HepG2 (cell line): ENCODE data around the gene SYS1. TPM values are rescaled to one million over a fixed set of nuclear protein-coding genes. Genes with fewer than 3 reads are reported as not detected.

ENCODE experiments used
- ATAC-seq: fragments of 200-7000 bp; cut with Tn5 transposase; 3 replicates; pipeline ENCODE4 v1.9.1; 2020; ENCODE audit warnings: mild to moderate bottlenecking, moderate library complexity
- BruUV-seq: library from RNA; stranded (reverse); fragments of 400-500 nt; replicated peaks from 2 replicates; lab custom pipeline; 2021; lab: Mats Ljungman, UMichigan
- CTCF ChIA-PET: fragments of 300-600 bp; formaldehyde crosslinking; extraction: SDS; loops from one replicate; lab custom pipeline; 2021; ENCODE audit warnings: low total read pairs, inconsistent platforms, low intra/inter-chr PET ratio; lab: Yijun Ruan, JAX
- POLR2A ChIA-PET: fragments of 350-600 bp; sonication (Branson Sonifier 250); formaldehyde crosslinking; loops from one replicate; lab custom pipeline; 2020; ENCODE audit warnings: antibody characterized with exemption, inconsistent platforms; lab: Yijun Ruan, JAX
- DNase-seq: peaks from one replicate; pipeline ENCODE4 v3.0.0-alpha.2; 2015; ENCODE audit warnings: low spot score
- FAIRE-seq: peaks from 3 replicates; lab custom pipeline; 2011; peaks lifted over from hg19 to GRCh38; lab: Jason Lieb, UNC
- H2AFZ ChIP-seq: one replicate; pipeline ENCODE4 v1.6.1; 2011; ENCODE audit warnings: low read length, inconsistent platforms
- H3K27ac ChIP-seq: fragments of 300-600 bp; 3 replicates; pipeline ENCODE4 v1.8.0; 2011; ENCODE audit warnings: mixed run types, mild to moderate bottlenecking, mixed read lengths, low read length, inconsistent platforms; ENCODE audit not compliant: insufficient read depth; ENCODE audit errors: extremely low read length
- H3K27me3 ChIP-seq, 2 experiments: fragments of 200-600 bp in 1 of 2; 2 replicates in 1 of 2; 3 replicates in 1 of 2; pipeline versions ENCODE4 v1.6.0 to v1.8.0; 2011; ENCODE audit warnings: low read length in 2 of 2, mild to moderate bottlenecking in 2 of 2, moderate library complexity in 2 of 2, inconsistent platforms in 1 of 2; ENCODE audit not compliant: insufficient read depth in 2 of 2, control insufficient read depth in 1 of 2
- H3K36me3 ChIP-seq, 2 experiments: fragments of 200-600 bp in 1 of 2; replicated peaks in 1 of 2; 2 replicates in 1 of 2; 3 replicates in 1 of 2; pipeline versions ENCODE4 v1.5.1 to v1.8.0; 2011; ENCODE audit warnings: low read length in 2 of 2, inconsistent platforms in 1 of 2; ENCODE audit not compliant: insufficient read depth in 2 of 2, control insufficient read depth in 1 of 2
- H3K4me1 ChIP-seq: 2 replicates; pipeline ENCODE4 v1.5.1; 2012; ENCODE audit warnings: low read length, inconsistent platforms; ENCODE audit not compliant: insufficient read depth
- H3K4me2 ChIP-seq: 2 replicates; pipeline ENCODE4 v1.6.0; 2011; ENCODE audit warnings: low read depth, low read length, inconsistent platforms
- H3K4me3 ChIP-seq, 3 experiments: fragments of 200-600 bp in 1 of 3; sonication (generic), shearing (Covaris generic) in 1 of 3; replicated peaks in 1 of 3; 2 replicates each; pipeline ENCODE4 v1.5.1; 2011 to 2016; ENCODE audit warnings: low read length in 3 of 3, inconsistent platforms in 2 of 3, low read depth in 2 of 3, mild to moderate bottlenecking in 2 of 3, control low read depth in 1 of 3, mixed read lengths in 1 of 3; ENCODE audit not compliant: insufficient read depth in 1 of 3
- H3K79me2 ChIP-seq: one replicate; pipeline ENCODE4 v1.6.1; 2011; ENCODE audit warnings: low read length, inconsistent platforms; ENCODE audit not compliant: insufficient read depth
- H3K9ac ChIP-seq: 2 replicates; pipeline ENCODE4 v1.6.0; 2011; ENCODE audit warnings: mild to moderate bottlenecking, low read depth, low read length, inconsistent platforms; ENCODE audit not compliant: insufficient read depth
- H3K9me3 ChIP-seq: 2 replicates; pipeline ENCODE4 v1.5.1; 2012; ENCODE audit warnings: mild to moderate bottlenecking, low read length
- H4K20me1 ChIP-seq: 2 replicates; pipeline ENCODE4 v1.6.0; 2011; ENCODE audit warnings: inconsistent platforms, mild to moderate bottlenecking, low read length, moderate library complexity; ENCODE audit not compliant: insufficient read depth
- CENPX ChIP-seq: sonication (generic); formaldehyde crosslinking; IDR thresholded peaks from 2 replicates; pipeline ENCODE4 v1.9.0; 2021; ENCODE audit warnings: mild to moderate bottlenecking, missing genetic modification reagents, moderate library complexity
- CREB1 ChIP-seq, 2 experiments: fragments of 450-650 bp in 1 of 2; IDR thresholded peaks; 2 replicates each; pipeline ENCODE4 v1.6.1; 2016 to 2017; ENCODE audit warnings: control low read depth in 1 of 2, mild to moderate bottlenecking in 1 of 2, missing compliant biosample characterization in 1 of 2, missing genetic modification characterization in 1 of 2
- FOXA1 ChIP-seq, 2 experiments: fragments of 450-650 bp in 1 of 2; sonication (generic) in 1 of 2; formaldehyde crosslinking in 1 of 2; IDR thresholded peaks; 2 replicates each; pipeline versions ENCODE4 v1.4.0 to v1.6.1; 2016 to 2020; ENCODE audit warnings: missing genetic modification reagents in 1 of 2
- GABPA ChIP-seq, 2 experiments: IDR thresholded peaks; 2 replicates each; pipeline ENCODE4 v1.6.1; 2011 to 2016; ENCODE audit warnings: low read depth in 2 of 2, low read length in 1 of 2, missing biosample characterization in 1 of 2, missing genetic modification characterization in 1 of 2
- HCFC1 ChIP-seq: fragments of 150-350 bp; IDR thresholded peaks from 2 replicates; pipeline ENCODE4 v1.6.1; 2014; ENCODE audit warnings: low read depth, low read length
- JUND ChIP-seq: sonication (generic); formaldehyde crosslinking; IDR thresholded peaks from 2 replicates; pipeline ENCODE4 v1.8.0; 2022; ENCODE audit warnings: mild to moderate bottlenecking, missing genetic modification reagents
- MTA1 ChIP-seq: sonication (generic); formaldehyde crosslinking; IDR thresholded peaks from 2 replicates; pipeline ENCODE4 v1.4.0; 2020; ENCODE audit warnings: missing genetic modification reagents, mild to moderate bottlenecking, borderline replicate concordance
- PHB2 ChIP-seq: fragments of 450-650 bp; IDR thresholded peaks from 2 replicates; pipeline ENCODE4 v1.6.1; 2018; ENCODE audit not compliant: partially characterized antibody
- PHF5A ChIP-seq: IDR thresholded peaks from one replicate; pipeline ENCODE4 v1.6.1; 2018; ENCODE audit warnings: low read depth, missing genetic modification reagents; ENCODE audit not compliant: unreplicated experiment
- RAD51 ChIP-seq: fragments of 450-650 bp; IDR thresholded peaks from 2 replicates; pipeline ENCODE4 v1.6.1; 2016; ENCODE audit warnings: borderline replicate concordance
- RNF2 ChIP-seq: fragments of 450-650 bp; conservative IDR thresholded peaks from 2 replicates; pipeline ENCODE4 v1.6.1; 2016; ENCODE audit warnings: low read depth
- ZBTB34 ChIP-seq: sonication (generic); formaldehyde crosslinking; IDR thresholded peaks from 2 replicates; pipeline ENCODE4 v1.8.0; 2022; ENCODE audit warnings: mild to moderate bottlenecking, missing genetic modification reagents
- ZFP41 ChIP-seq: sonication (generic); formaldehyde crosslinking; IDR thresholded peaks from 2 replicates; pipeline ENCODE4 v1.4.0; 2020; ENCODE audit warnings: mild to moderate bottlenecking, missing genetic modification reagents, borderline replicate concordance
- ZNF136 ChIP-seq: sonication (generic); formaldehyde crosslinking; IDR thresholded peaks from 2 replicates; pipeline ENCODE4 v1.8.1; 2022; ENCODE audit warnings: low read depth, mild to moderate bottlenecking, moderate library complexity, missing genetic modification reagents
- ZNF329 ChIP-seq: sonication (generic); formaldehyde crosslinking; IDR thresholded peaks from 2 replicates; pipeline ENCODE4 v1.9.0; 2021; ENCODE audit warnings: low read depth, mild to moderate bottlenecking, missing genetic modification reagents
- ZNF430 ChIP-seq: sonication (generic); formaldehyde crosslinking; IDR thresholded peaks from 2 replicates; pipeline ENCODE4 v1.9.0; 2021; ENCODE audit warnings: mild to moderate bottlenecking, missing genetic modification reagents
- ZNF501 ChIP-seq: sonication (generic); formaldehyde crosslinking; IDR thresholded peaks from 2 replicates; pipeline ENCODE4 v1.5.1; 2020; ENCODE audit warnings: mild to moderate bottlenecking, moderate library complexity, missing genetic modification reagents
- ZNF672 ChIP-seq: sonication (generic); formaldehyde crosslinking; IDR thresholded peaks from 2 replicates; pipeline ENCODE4 v1.8.1; 2022; ENCODE audit warnings: missing genetic modification reagents
- ZNF775 ChIP-seq: sonication (generic); formaldehyde crosslinking; IDR thresholded peaks from 2 replicates; pipeline ENCODE4 v1.4.0; 2020; ENCODE audit warnings: missing genetic modification reagents, mild to moderate bottlenecking, moderate library complexity, borderline replicate concordance
- WGBS: methylation state at CpG from one replicate; pipeline ENCODE4 v1.1.6; 2017; ENCODE audit warnings: low lambda C conversion rate; 5-methylcytosine and 5-hydroxymethylcytosine counted together
- in situ Hi-C: cut with HindIII; loops from 2 replicates; pipeline ENCODE4 v1.10.0; 2017; ENCODE audit warnings: low pct_unique_long_range_greater_than_20kb; ENCODE audit not compliant: extremely low pct_ligation_motif_present
- intact Hi-C: fragments of 100-400 bp; cut with micrococcal nuclease; formaldehyde crosslinking; loops from one replicate; pipeline ENCODE4 v1.10.0; 2022; ENCODE audit not compliant: unreplicated experiment
- polyA plus RNA-seq, 8 experiments: library from polyadenylated mRNA; depleted of rRNA in 3 of 8; stranded (reverse) in 7 of 8; unstranded in 1 of 8; fragments of >200 nt; fragmentation: Illumina TruSeq in 4 of 8; extraction: Trizol in 4 of 8; gene quantifications; 2 replicates each; pipeline versions ENCODE4 v1.2.1 to v1.2.3, GENCODE V29; 2011 to 2016; ENCODE audit warnings: low read depth in 4 of 8, missing spikeins in 1 of 8, mixed read lengths in 1 of 8; ENCODE audit not compliant: insufficient read depth in 1 of 8
- total RNA-seq, 5 experiments: library from RNA; depleted of rRNA; stranded (reverse); fragments of >200 nt; fragmentation: Illumina TruSeq; extraction: Trizol; gene quantifications; 2 replicates each; pipeline ENCODE4 v1.2.3, GENCODE V29; 2016; ENCODE audit warnings: low read depth in 1 of 5
- TF ChIP-seq, protein P1 (sequence below): sonication (generic); formaldehyde crosslinking; IDR thresholded peaks from 2 replicates; pipeline ENCODE4 v1.5.1; 2020; ENCODE audit warnings: missing genetic modification reagents, mild to moderate bottlenecking, borderline replicate concordance

SYS1 gene
- total and polyA plus RNA-seq, 2 of the 13 experiments (the other 11 are each of a cell fraction or from before 2014, with no cell fraction given): 38.3 to 65.6 TPM

GRCh38 chr20:45359069-45359405 lies 3.9 kb upstream of the SYS1 start:
- ATAC-seq (no peak), DNase-seq (no peak), FAIRE-seq (peak; percentile 68)
- WGBS: 0% methylated on average over 7 of the region's 7 CpGs
- BruUV-seq: no TSS peak
- peak overlapping the region; percentile 36 for H3K9ac ChIP-seq
- H3K4me1 ChIP-seq: peaks cover 75% of the 10 kb centered on the region
- peaks cover 5% of the 10 kb centered on the region; the same call in 1 of the 2 replicates for H4K20me1 ChIP-seq
- peaks cover 7% of the 10 kb centered on the region for H3K79me2 ChIP-seq
- peak overlapping the region; percentile 57 for H3K27ac ChIP-seq
- ChIA-PET CTCF (no interaction called here), POLR2A (interaction anchor here (1.1 to 29.5 kb wide), 9 partner anchors 12 to 412 kb away, joined by 3 to 1422 read pairs (median 5); partner anchors contain the start of genes PIGT and SDC4)
- in situ Hi-C loops (no loop called here), intact Hi-C loops (loop anchor here (1.0 to 2.0 kb wide), 3 partner anchors 14 to 40 kb away; no protein-coding TSS in a partner anchor)
- no peaks in the 10 kb centered on the region for H3K36me3 ChIP-seq
- H3K4me3 ChIP-seq: peak overlapping the region; percentile 18 to 55 (median 26)
- H3K9me3 ChIP-seq: no peaks in the 10 kb centered on the region
- peak overlapping the region; percentile 83 for H3K4me2 ChIP-seq
- no peak overlapping the region for H2AFZ ChIP-seq
- no peaks in the 10 kb centered on the region; a peak in 2 of 5 replicates for H3K27me3 ChIP-seq
- TF ChIP-seq MTA1 (no peak), RNF2 (no peak), HCFC1 (no peak), ZNF329 (CRISPR knock-in tag) (0 out of 2 replicates have a peak, but pooled peaks have one; percentile 60), JUND (CRISPR knock-in tag) (no peak), RAD51 (no peak), PHF5A (CRISPR knock-in tag) (no peak), PHB2 (no peak), ZNF775 (CRISPR knock-in tag) (no peak), ZNF501 (CRISPR knock-in tag) (peak; percentile 44; the same call in 1 of the 2 replicates), ZNF672 (CRISPR knock-in tag) (no peak), ZNF430 (CRISPR knock-in tag) (no peak), FOXA1 (IDR thresholded peaks at IDR 0.05) (no peak), FOXA1 (CRISPR knock-in tag; IDR thresholded peaks at IDR 0.05) (no peak), CREB1 (IDR thresholded peaks at IDR 0.05) (no peak), CREB1 (CRISPR knock-in tag; IDR thresholded peaks at IDR 0.05) (no peak), CENPX (no peak), GABPA (IDR thresholded peaks at IDR 0.05; ENCODE audit: low read depth, low read length) (no peak), GABPA (CRISPR knock-in tag; IDR thresholded peaks at IDR 0.05; ENCODE audit: low read depth) (no peak), ZFP41 (CRISPR knock-in tag) (no peak), ZBTB34 (CRISPR knock-in tag) (no peak), ZNF136 (no peak)
- TF ChIP-seq, protein P1, sequence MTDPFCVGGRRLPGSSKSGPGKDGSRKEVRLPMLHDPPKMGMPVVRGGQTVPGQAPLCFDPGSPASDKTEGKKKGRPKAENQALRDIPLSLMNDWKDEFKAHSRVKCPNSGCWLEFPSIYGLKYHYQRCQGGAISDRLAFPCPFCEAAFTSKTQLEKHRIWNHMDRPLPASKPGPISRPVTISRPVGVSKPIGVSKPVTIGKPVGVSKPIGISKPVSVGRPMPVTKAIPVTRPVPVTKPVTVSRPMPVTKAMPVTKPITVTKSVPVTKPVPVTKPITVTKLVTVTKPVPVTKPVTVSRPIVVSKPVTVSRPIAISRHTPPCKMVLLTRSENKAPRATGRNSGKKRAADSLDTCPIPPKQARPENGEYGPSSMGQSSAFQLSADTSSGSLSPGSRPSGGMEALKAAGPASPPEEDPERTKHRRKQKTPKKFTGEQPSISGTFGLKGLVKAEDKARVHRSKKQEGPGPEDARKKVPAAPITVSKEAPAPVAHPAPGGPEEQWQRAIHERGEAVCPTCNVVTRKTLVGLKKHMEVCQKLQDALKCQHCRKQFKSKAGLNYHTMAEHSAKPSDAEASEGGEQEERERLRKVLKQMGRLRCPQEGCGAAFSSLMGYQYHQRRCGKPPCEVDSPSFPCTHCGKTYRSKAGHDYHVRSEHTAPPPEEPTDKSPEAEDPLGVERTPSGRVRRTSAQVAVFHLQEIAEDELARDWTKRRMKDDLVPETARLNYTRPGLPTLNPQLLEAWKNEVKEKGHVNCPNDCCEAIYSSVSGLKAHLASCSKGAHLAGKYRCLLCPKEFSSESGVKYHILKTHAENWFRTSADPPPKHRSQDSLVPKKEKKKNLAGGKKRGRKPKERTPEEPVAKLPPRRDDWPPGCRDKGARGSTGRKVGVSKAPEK (CRISPR knock-in tag): no peak
